Progenitor cell of endocrine pancreas (in vitro differentiated cells): ENCODE measurements around the gene USP27X. TPM values are rescaled to one million over a fixed set of nuclear protein-coding genes. Genes with fewer than 3 reads are reported as not detected.

Source experiments
- DNase-seq: peaks from one replicate; pipeline ENCODE4 v3.0.0; 2021; ENCODE audit warnings: low spot score; ENCODE audit not compliant: unreplicated experiment
- H3K27ac Mint-ChIP-seq: 2 replicates; pipeline ENCODE4 v1.8.0; 2021; ENCODE audit warnings: mild to moderate bottlenecking, moderate library complexity, mixed read lengths
- H3K27me3 Mint-ChIP-seq: 2 replicates; pipeline ENCODE4 v1.8.0; 2021; ENCODE audit warnings: mixed read lengths
- H3K36me3 Mint-ChIP-seq: 2 replicates; pipeline ENCODE4 v1.8.0; 2022; ENCODE audit warnings: mixed read lengths; ENCODE audit not compliant: insufficient read depth
- H3K4me1 Mint-ChIP-seq: 2 replicates; pipeline ENCODE4 v1.8.0; 2021; ENCODE audit warnings: low read depth, mixed read lengths
- H3K4me3 Mint-ChIP-seq: 2 replicates; pipeline ENCODE4 v1.8.0; 2021; ENCODE audit warnings: low read depth, mild to moderate bottlenecking, moderate library complexity, mixed read lengths
- H3K9me3 Mint-ChIP-seq: 2 replicates; pipeline ENCODE4 v1.8.0; 2021; ENCODE audit warnings: low read depth, mixed read lengths
- CTCF ChIP-seq: fragments of 200-600 bp; sonication (generic); IDR thresholded peaks from one replicate; pipeline ENCODE4 v1.5.0; 2021; ENCODE audit warnings: antibody characterized with exemption, mild to moderate bottlenecking; ENCODE audit not compliant: unreplicated experiment
- total RNA-seq: library from RNA; stranded (reverse); gene quantifications from 2 replicates; pipeline ENCODE4 v1.2.1, GENCODE V29; 2021

Gene USP27X
- total RNA-seq, 1 donor from 2014 or later = 7.4 TPM

GRCh38 chrX:49868739-49869138 lies 10.5 kb upstream of the USP27X start:
- H3K27ac Mint-ChIP-seq = no peak overlapping the region
- no peak for TF ChIP-seq CTCF

GRCh38 chrX:49876750-49877149 lies 2.5 kb upstream of the USP27X start:
- DNase-seq = no peak
- Mint-ChIP-seq H3K27ac (no peak overlapping the region), H3K4me3 (peak overlapping the region; percentile 48), H3K36me3 (peaks cover 5% of the 10 kb centered on the region), H3K9me3 (peaks cover 7% of the 10 kb centered on the region), H3K4me1 (peaks cover 16% of the 10 kb centered on the region), H3K27me3 (no peaks in the 10 kb centered on the region)
- peak; percentile 57 for TF ChIP-seq CTCF

More at GRCh38 chrX:49868739-49869138, 10.5 kb upstream of the USP27X start:
- no peak for DNase-seq
- Mint-ChIP-seq H3K27me3 (no peaks in the 10 kb centered on the region), H3K9me3 (peaks cover 16% of the 10 kb centered on the region), H3K4me3 (no peak overlapping the region), H3K4me1 (no peaks in the 10 kb centered on the region), H3K36me3 (no peaks in the 10 kb centered on the region)

GRCh38 chrX:49877397-49878101 lies 1.7 kb upstream of the USP27X start:
- Mint-ChIP-seq H3K4me3 (peak overlapping the region; percentile 29), H3K9me3 (peaks cover 7% of the 10 kb centered on the region), H3K27me3 (no peaks in the 10 kb centered on the region), H3K4me1 (peaks cover 20% of the 10 kb centered on the region), H3K36me3 (peaks cover 6% of the 10 kb centered on the region), H3K27ac (no peak overlapping the region)
- TF ChIP-seq CTCF = no peak
- no peak for DNase-seq

GRCh38 chrX:49878128-49878833 lies 1.0 kb upstream of the USP27X start:
- H3K27me3 Mint-ChIP-seq = no peaks in the 10 kb centered on the region
- peak overlapping the region; percentile 81 for H3K4me3 Mint-ChIP-seq
- H3K27ac Mint-ChIP-seq = peak overlapping the region; percentile 87
- TF ChIP-seq CTCF = no peak
- peaks cover 7% of the 10 kb centered on the region for H3K9me3 Mint-ChIP-seq
- DNase-seq = no peak
- H3K36me3 Mint-ChIP-seq = peaks cover 6% of the 10 kb centered on the region
- H3K4me1 Mint-ChIP-seq = peaks cover 20% of the 10 kb centered on the region

- Mint-ChIP-seq H3K36me3 (peaks cover 12% of the 10 kb centered on the region), H3K27ac (peak overlapping the region; percentile 88), H3K9me3 (peaks cover 7% of the 10 kb centered on the region), H3K4me3 (peak overlapping the region; percentile 83), H3K4me1 (peaks cover 25% of the 10 kb centered on the region), H3K27me3 (no peaks in the 10 kb centered on the region)
- DNase-seq = no peak
- no peak for TF ChIP-seq CTCF
Measured at GRCh38 chrX:49879656-49880277, 483 bp downstream of the USP27X start.
